Measurements from ENCODE around the gene CAPN14. TPM values are rescaled to one million over a fixed set of nuclear protein-coding genes. Genes with fewer than 3 reads are reported as not detected.
A peak's percentile ranks its signal among the peaks of the same experiment; 100 is the strongest.

CAPN14 gene
- total and polyA plus RNA-seq, 2 of the 4 experiments (the other 2 are of a cell fraction) = under 0.01 to 0.09 TPM

- TF ChIP-seq CTCF (conservative IDR thresholded peaks at IDR 0.05; ENCODE audit: low read depth, low read length) (peak; percentile 72), MXI1 (IDR thresholded peaks at IDR 0.05; ENCODE audit: borderline replicate concordance, low read depth, low read length) (no peak), POLR2A (IDR thresholded peaks at IDR 0.05; ENCODE audit: low read depth, low read length) (peak; percentile 72)
Measured at GRCh38 chr2:31233741-31234682, 16.7 kb upstream of the CAPN14 start, which contains the start of gene EHD3 (continued).
